GM12891 (cell line): ENCODE results near the gene SOD3.

Source experiments
- DNase-seq: peaks from one replicate; pipeline ENCODE4 v3.0.0; 2011; ENCODE audit warnings: low spot score; ENCODE audit not compliant: insufficient read length
- FAIRE-seq: peaks from 2 replicates; lab custom pipeline; 2011; peaks lifted over from hg19 to GRCh38; lab: Jason Lieb, UNC
- PAX5 ChIP-seq: IDR thresholded peaks from 2 replicates; pipeline ENCODE4 v1.6.1; 2011; ENCODE audit warnings: low read length, moderate library complexity, mild to moderate bottlenecking; ENCODE audit not compliant: insufficient read depth, severe bottlenecking
- POLR2A ChIP-seq: IDR thresholded peaks from 2 replicates; pipeline ENCODE4 v1.6.1; 2011; ENCODE audit warnings: low read depth, low read length, control low read depth
- POLR2AphosphoS5 ChIP-seq: IDR thresholded peaks from 2 replicates; pipeline ENCODE4 v1.6.1; 2011; ENCODE audit warnings: low read depth, low read length, control low read depth
- POU2F2 ChIP-seq: IDR thresholded peaks from 2 replicates; pipeline ENCODE4 v1.6.1; 2011; ENCODE audit warnings: low read depth, mild to moderate bottlenecking, control low read depth, low read length, moderate library complexity
- SPI1 ChIP-seq: IDR thresholded peaks from 2 replicates; pipeline ENCODE4 v1.6.1; 2011; ENCODE audit warnings: low read depth, low read length, control low read depth
- TAF1 ChIP-seq: IDR thresholded peaks from 2 replicates; pipeline ENCODE4 v1.6.1; 2011; ENCODE audit warnings: low read depth, low read length, control low read depth

Gene SOD3

GRCh38 chr4:24849351-24849750 is 54.0 kb downstream of the SOD3 start:
- no peak for FAIRE-seq
- TF ChIP-seq POLR2AphosphoS5, result no peak
- no peak for DNase-seq

GRCh38 chr4:24849756-24850155 is 54.4 kb downstream of the SOD3 start:
- TF ChIP-seq POLR2AphosphoS5, result no peak
- no peak for TF ChIP-seq POLR2A
- no peak for TF ChIP-seq PAX5
- no peak for TF ChIP-seq SPI1
- no peak for TF ChIP-seq POU2F2
- no peak for TF ChIP-seq TAF1
- FAIRE-seq, result no peak

More at GRCh38 chr4:24849756-24850155, 54.4 kb downstream of the SOD3 start:
- no peak for DNase-seq
